Neural progenitor cell (in vitro differentiated cells): ENCODE measurements around the gene RAG2. TPM values are rescaled to one million over a fixed set of nuclear protein-coding genes. Genes with fewer than 3 reads are reported as not detected.

Experiments used
- DNase-seq: peaks from one replicate; pipeline ENCODE4 v3.0.0-alpha.2; 2016; ENCODE audit warnings: low spot score
- H2AFZ ChIP-seq: fragments of 200-600 bp; sonication (generic); replicated peaks from 2 replicates; pipeline ENCODE4 v1.6.1; 2016; ENCODE audit warnings: antibody characterized with exemption
- H3F3A ChIP-seq: fragments of 200-600 bp; sonication (generic); 2 replicates; pipeline ENCODE4 v1.6.1; 2016; ENCODE audit warnings: antibody characterized with exemption, low read depth
- H3K27ac ChIP-seq: fragments of 200-600 bp; sonication (generic); 2 replicates; pipeline ENCODE4 v1.5.1; 2016; ENCODE audit warnings: mild to moderate bottlenecking
- H3K27me3 ChIP-seq: fragments of 200-600 bp; sonication (generic); 2 replicates; pipeline ENCODE4 v1.6.1; 2016; ENCODE audit warnings: mild to moderate bottlenecking, moderate library complexity
- H3K36me3 ChIP-seq: fragments of 200-600 bp; sonication (generic); 2 replicates; pipeline ENCODE4 v1.5.1; 2016
- H3K4me1 ChIP-seq: fragments of 200-600 bp; sonication (generic); 2 replicates; pipeline ENCODE4 v1.6.1; 2016; ENCODE audit warnings: mixed run types
- H3K4me2 ChIP-seq: fragments of 200-600 bp; sonication (generic); 2 replicates; pipeline ENCODE4 v1.6.1; 2016
- H3K4me3 ChIP-seq: fragments of 200-600 bp; sonication (generic); 2 replicates; pipeline ENCODE4 v1.5.1; 2016
- H3K79me2 ChIP-seq: fragments of 200-600 bp; sonication (generic); 2 replicates; pipeline ENCODE4 v1.6.1; 2016; ENCODE audit warnings: low read depth
- H3K9ac ChIP-seq: fragments of 200-600 bp; sonication (generic); 2 replicates; pipeline ENCODE4 v1.6.1; 2016
- H3K9me3 ChIP-seq: fragments of 200-600 bp; sonication (generic); 2 replicates; pipeline ENCODE4 v1.5.1; 2016; ENCODE audit warnings: low read depth
- H4K20me1 ChIP-seq: fragments of 200-600 bp; sonication (generic); 2 replicates; pipeline ENCODE4 v1.6.1; 2016; ENCODE audit warnings: low read depth
- H3K27ac Mint-ChIP-seq: 3 replicates; pipeline ENCODE4 v1.8.0; 2021; ENCODE audit warnings: mixed read lengths
- H3K27me3 Mint-ChIP-seq: 2 replicates; pipeline ENCODE4 v1.8.0; 2022; ENCODE audit warnings: low read depth, mild to moderate bottlenecking, inconsistent platforms, moderate library complexity, mixed read lengths; ENCODE audit not compliant: insufficient read depth
- H3K36me3 Mint-ChIP-seq: 3 replicates; pipeline ENCODE4 v1.8.0; 2021; ENCODE audit warnings: mixed read lengths
- H3K4me1 Mint-ChIP-seq: 3 replicates; pipeline ENCODE4 v1.8.0; 2021; ENCODE audit warnings: mixed read lengths
- H3K4me3 Mint-ChIP-seq: 3 replicates; pipeline ENCODE4 v1.8.0; 2021; ENCODE audit warnings: mild to moderate bottlenecking, moderate library complexity, mixed read lengths
- H3K9me3 Mint-ChIP-seq: 3 replicates; pipeline ENCODE4 v1.8.0; 2020; ENCODE audit warnings: mixed read lengths
- EZH2 ChIP-seq: fragments of 200-600 bp; sonication (generic); IDR thresholded peaks from 2 replicates; pipeline ENCODE4 v1.6.1; 2017; ENCODE audit warnings: antibody characterized with exemption, mild to moderate bottlenecking, moderate library complexity
- EZH2phosphoT487 ChIP-seq: fragments of 200-600 bp; sonication (generic); IDR thresholded peaks from 2 replicates; pipeline ENCODE4 v1.6.1; 2017; ENCODE audit warnings: antibody characterized with exemption
- total RNA-seq: library from RNA; depleted of rRNA; stranded (reverse); fragments of >200 nt; gene quantifications from 2 replicates; pipeline ENCODE4 v1.2.3, GENCODE V29; 2015; ENCODE audit warnings: low replicate concordance
- TF ChIP-seq, protein P1 (sequence below): fragments of 200-600 bp; sonication (generic); IDR thresholded peaks from 2 replicates; pipeline ENCODE4 v1.5.1; 2017; ENCODE audit warnings: antibody characterized with exemption, mild to moderate bottlenecking

The RAG2 gene
- total RNA-seq, 1 donor from 2014 or later = 0.15 TPM

DNA sequence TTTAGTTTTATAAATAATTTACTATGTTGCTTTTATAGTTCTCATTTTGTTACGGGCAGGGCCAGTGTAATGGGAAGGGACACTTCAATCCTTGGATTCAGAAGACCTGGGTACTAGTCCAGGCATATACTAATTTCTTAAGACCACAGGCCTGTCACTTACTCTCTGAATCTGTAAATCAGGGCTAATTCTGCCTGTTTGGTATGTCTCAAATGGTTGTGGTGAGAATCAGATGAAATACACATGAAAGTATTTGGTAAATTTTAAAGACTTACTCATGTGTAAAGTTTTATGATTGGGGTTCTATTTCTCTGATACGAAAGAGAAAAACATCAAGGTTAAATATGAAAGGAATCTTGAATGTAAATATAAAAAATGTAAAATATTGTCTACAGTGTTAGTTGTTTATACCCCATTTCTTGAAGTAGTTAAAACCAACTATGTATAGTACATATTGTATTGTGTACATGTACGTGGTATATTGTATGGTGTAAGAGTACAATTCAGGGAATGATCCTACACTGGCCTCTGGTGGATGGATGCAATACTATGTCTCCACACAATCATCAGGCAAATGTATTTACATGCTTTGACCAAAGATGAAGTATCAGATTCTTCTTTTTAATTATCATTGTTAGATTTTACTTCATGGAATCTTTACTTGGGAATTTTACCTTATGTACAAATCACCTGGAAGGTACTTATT is 24.5 kb upstream of the RAG2 start:
- Histone ChIP-seq H3K4me1 (no peaks in the 10 kb centered on the region), H3K4me2 (no peak overlapping the region), H3K79me2 (no peaks in the 10 kb centered on the region), H3K27ac (no peak overlapping the region), H2AFZ (no peak overlapping the region), H3K9ac (no peak overlapping the region), H3F3A (no peaks in the 10 kb centered on the region), H4K20me1 (no peaks in the 10 kb centered on the region), H3K4me3 (no peak overlapping the region), H3K9me3 (no peaks in the 10 kb centered on the region), H3K36me3 (no peaks in the 10 kb centered on the region), H3K27me3 (no peaks in the 10 kb centered on the region)
- no peaks in the 10 kb centered on the region for H3K27me3 Mint-ChIP-seq
- no peaks in the 10 kb centered on the region for H3K36me3 Mint-ChIP-seq
- no peaks in the 10 kb centered on the region for H3K4me1 Mint-ChIP-seq
- H3K4me3 Mint-ChIP-seq = no peak overlapping the region
- no peak overlapping the region for H3K27ac Mint-ChIP-seq
- no peaks in the 10 kb centered on the region for H3K9me3 Mint-ChIP-seq
- peak; percentile 9 for DNase-seq
- TF ChIP-seq, protein P1, sequence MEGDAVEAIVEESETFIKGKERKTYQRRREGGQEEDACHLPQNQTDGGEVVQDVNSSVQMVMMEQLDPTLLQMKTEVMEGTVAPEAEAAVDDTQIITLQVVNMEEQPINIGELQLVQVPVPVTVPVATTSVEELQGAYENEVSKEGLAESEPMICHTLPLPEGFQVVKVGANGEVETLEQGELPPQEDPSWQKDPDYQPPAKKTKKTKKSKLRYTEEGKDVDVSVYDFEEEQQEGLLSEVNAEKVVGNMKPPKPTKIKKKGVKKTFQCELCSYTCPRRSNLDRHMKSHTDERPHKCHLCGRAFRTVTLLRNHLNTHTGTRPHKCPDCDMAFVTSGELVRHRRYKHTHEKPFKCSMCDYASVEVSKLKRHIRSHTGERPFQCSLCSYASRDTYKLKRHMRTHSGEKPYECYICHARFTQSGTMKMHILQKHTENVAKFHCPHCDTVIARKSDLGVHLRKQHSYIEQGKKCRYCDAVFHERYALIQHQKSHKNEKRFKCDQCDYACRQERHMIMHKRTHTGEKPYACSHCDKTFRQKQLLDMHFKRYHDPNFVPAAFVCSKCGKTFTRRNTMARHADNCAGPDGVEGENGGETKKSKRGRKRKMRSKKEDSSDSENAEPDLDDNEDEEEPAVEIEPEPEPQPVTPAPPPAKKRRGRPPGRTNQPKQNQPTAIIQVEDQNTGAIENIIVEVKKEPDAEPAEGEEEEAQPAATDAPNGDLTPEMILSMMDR = peak; percentile 45
- TF ChIP-seq EZH2phosphoT487 = no peak

DNA sequence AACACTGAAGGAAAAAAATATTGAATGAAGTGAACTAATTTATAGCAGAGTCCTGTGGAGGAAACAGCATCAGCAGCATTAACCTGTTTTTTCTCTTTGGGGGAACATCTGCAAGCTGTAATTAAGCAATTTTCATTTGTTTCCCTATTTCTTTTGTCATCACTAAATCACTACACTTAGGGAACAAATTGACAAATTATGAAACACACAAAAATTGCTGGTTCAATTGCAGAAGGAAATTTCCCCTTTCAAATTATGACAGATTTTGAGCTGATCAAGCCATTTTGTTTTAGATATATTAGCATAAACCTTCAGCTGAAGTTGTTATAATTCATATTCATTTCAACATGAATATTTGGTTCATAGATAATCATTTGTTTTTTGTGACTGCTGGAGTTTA is 22.2 kb upstream of the RAG2 start:
- no peak overlapping the region for H3K9ac ChIP-seq
- H2AFZ ChIP-seq = no peak overlapping the region
- H3K79me2 ChIP-seq = no peaks in the 10 kb centered on the region
- no peaks in the 10 kb centered on the region for H3K9me3 Mint-ChIP-seq
- H3K9me3 ChIP-seq = no peaks in the 10 kb centered on the region
- no peak overlapping the region for H3K4me2 ChIP-seq
- DNase-seq = no peak
- no peak overlapping the region for H3K4me3 ChIP-seq
- H3K4me1 Mint-ChIP-seq = no peaks in the 10 kb centered on the region
- no peaks in the 10 kb centered on the region for H3K27me3 ChIP-seq
- H4K20me1 ChIP-seq = no peaks in the 10 kb centered on the region
- H3K36me3 Mint-ChIP-seq = no peaks in the 10 kb centered on the region
- no peaks in the 10 kb centered on the region for H3F3A ChIP-seq
- H3K27ac Mint-ChIP-seq = no peak overlapping the region
- TF ChIP-seq EZH2phosphoT487 (no peak), EZH2 (no peak)
- TF ChIP-seq, protein P1 = no peak
- no peaks in the 10 kb centered on the region for H3K4me1 ChIP-seq
- H3K27ac ChIP-seq = no peak overlapping the region
- H3K27me3 Mint-ChIP-seq = no peaks in the 10 kb centered on the region
- no peaks in the 10 kb centered on the region for H3K36me3 ChIP-seq
- no peak overlapping the region for H3K4me3 Mint-ChIP-seq

DNA sequence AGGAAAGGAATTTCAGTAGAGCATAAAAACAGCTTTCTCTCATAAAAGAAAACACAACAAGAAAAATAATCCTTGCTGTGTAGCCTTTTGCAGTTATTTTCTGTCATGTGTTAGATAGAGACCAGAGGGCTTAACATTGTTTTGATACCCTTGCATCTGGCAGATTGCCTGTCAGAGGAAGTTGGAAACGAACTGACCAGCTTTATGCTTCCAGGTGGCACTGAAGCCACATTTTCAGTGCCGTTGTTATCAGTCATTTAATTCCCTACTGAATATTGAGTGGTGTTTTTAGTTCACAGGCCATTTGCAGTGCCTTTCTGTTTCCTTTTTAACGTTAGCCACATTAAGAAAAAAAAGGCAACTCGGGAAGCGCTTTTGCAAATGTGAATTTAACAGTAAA is 21.5 kb upstream of the RAG2 start:
- Histone ChIP-seq H4K20me1 (no peaks in the 10 kb centered on the region), H3K79me2 (no peaks in the 10 kb centered on the region), H3K27ac (no peak overlapping the region), H2AFZ (no peak overlapping the region), H3K4me1 (no peaks in the 10 kb centered on the region), H3F3A (no peaks in the 10 kb centered on the region), H3K27me3 (no peaks in the 10 kb centered on the region), H3K36me3 (no peaks in the 10 kb centered on the region), H3K9ac (no peak overlapping the region), H3K4me3 (no peak overlapping the region), H3K9me3 (no peaks in the 10 kb centered on the region), H3K4me2 (no peak overlapping the region)
- Mint-ChIP-seq H3K27me3 (no peaks in the 10 kb centered on the region), H3K4me1 (no peaks in the 10 kb centered on the region), H3K27ac (no peak overlapping the region), H3K9me3 (no peaks in the 10 kb centered on the region), H3K36me3 (no peaks in the 10 kb centered on the region), H3K4me3 (no peak overlapping the region)
- TF ChIP-seq, protein P1 = no peak
- TF ChIP-seq EZH2 = no peak
- no peak for TF ChIP-seq EZH2phosphoT487
- DNase-seq = no peak
